Hepatocyte (in vitro differentiated cells): ENCODE results near the gene ZNF438. TPM values are rescaled to one million over a fixed set of nuclear protein-coding genes. Genes with fewer than 3 reads are reported as not detected.

Experiments used
- DNase-seq: peaks from one replicate; pipeline ENCODE4 v3.0.0-alpha.2; 2016; ENCODE audit warnings: low spot score
- H2AFZ ChIP-seq: fragments of 200-600 bp; sonication (generic); 2 replicates; pipeline ENCODE4 v1.6.0; 2016; ENCODE audit warnings: antibody characterized with exemption, mild to moderate bottlenecking
- H3K27ac ChIP-seq: fragments of 200-600 bp; sonication (generic); 2 replicates; pipeline ENCODE4 v1.5.1; 2016; ENCODE audit warnings: mild to moderate bottlenecking
- H3K27me3 ChIP-seq: fragments of 200-600 bp; sonication (generic); 2 replicates; pipeline ENCODE4 v1.6.1; 2016
- H3K36me3 ChIP-seq: fragments of 200-600 bp; sonication (generic); replicated peaks from 2 replicates; pipeline ENCODE4 v1.5.1; 2016; ENCODE audit warnings: low read depth; ENCODE audit not compliant: insufficient read depth
- H3K4me1 ChIP-seq: fragments of 200-600 bp; sonication (generic); 2 replicates; pipeline ENCODE4 v1.5.1; 2016; ENCODE audit warnings: mild to moderate bottlenecking, moderate library complexity; ENCODE audit not compliant: insufficient read depth
- H3K4me2 ChIP-seq: fragments of 200-600 bp; sonication (generic); 2 replicates; pipeline ENCODE4 v1.6.0; 2016
- H3K4me3 ChIP-seq: fragments of 200-600 bp; sonication (generic); 2 replicates; pipeline ENCODE4 v1.5.1; 2016; ENCODE audit warnings: mild to moderate bottlenecking
- H3K79me2 ChIP-seq: fragments of 200-600 bp; sonication (generic); 2 replicates; pipeline ENCODE4 v1.6.0; 2017; ENCODE audit warnings: mild to moderate bottlenecking
- H3K9me2 ChIP-seq: fragments of 200-600 bp; sonication (generic); replicated peaks from 2 replicates; pipeline ENCODE4 v1.6.0; 2017; ENCODE audit warnings: mild to moderate bottlenecking; ENCODE audit not compliant: insufficient read depth
- H3K9me3 ChIP-seq: fragments of 200-600 bp; sonication (generic); 2 replicates; pipeline ENCODE4 v1.5.1; 2016; ENCODE audit warnings: low read depth, mild to moderate bottlenecking
- H4K20me1 ChIP-seq: fragments of 200-600 bp; sonication (generic); 2 replicates; pipeline ENCODE4 v1.6.0; 2016; ENCODE audit warnings: mild to moderate bottlenecking; ENCODE audit not compliant: insufficient read depth, poor library complexity, severe bottlenecking
- CTCF ChIP-seq: fragments of 200-600 bp; sonication (generic); IDR thresholded peaks from 2 replicates; pipeline ENCODE4 v1.5.1; 2016; ENCODE audit warnings: antibody characterized with exemption, mild to moderate bottlenecking; ENCODE audit not compliant: poor library complexity
- EZH2 ChIP-seq: fragments of 200-600 bp; sonication (generic); IDR thresholded peaks from 2 replicates; pipeline ENCODE4 v1.6.1; 2016; ENCODE audit warnings: antibody characterized with exemption, mild to moderate bottlenecking, borderline replicate concordance
- EZH2phosphoT487 ChIP-seq: fragments of 200-600 bp; sonication (generic); IDR thresholded peaks from one replicate; pipeline ENCODE4 v1.6.1; 2018; ENCODE audit warnings: antibody characterized with exemption, mild to moderate bottlenecking, low read depth, moderate library complexity; ENCODE audit not compliant: unreplicated experiment, severe bottlenecking
- WGBS: methylation state at CpG from one replicate; pipeline ENCODE4 v1.1.6; 2016; ENCODE audit warnings: low lambda C conversion rate; ENCODE audit errors: missing lambda C conversion rate; 5-methylcytosine and 5-hydroxymethylcytosine counted together
- polyA plus RNA-seq: library from polyadenylated mRNA; unstranded; fragments of >200 nt; fragmentation: Nextera tagmentation; extraction: Ambion mirVana; gene quantifications from 2 replicates; pipeline ENCODE4 v1.2.1, GENCODE V29; 2016
- total RNA-seq: library from RNA; depleted of rRNA; stranded (reverse); fragments of >200 nt; gene quantifications from 2 replicates; pipeline ENCODE4 v1.2.3, GENCODE V29; 2014

Gene ZNF438
- total and polyA plus RNA-seq, 2 experiments from 2014 or later = 2.3 to 5.0 TPM

- no peaks in the 10 kb centered on the region for H3K9me3 ChIP-seq
- WGBS = 97% methylated on average over 1 of the region's 1 CpG
- TF ChIP-seq EZH2phosphoT487 = no peak
- no peak for TF ChIP-seq CTCF
- TF ChIP-seq EZH2 = no peak
- H4K20me1 ChIP-seq = no peaks in the 10 kb centered on the region
- H3K36me3 ChIP-seq = no peaks in the 10 kb centered on the region
- no peak overlapping the region for H3K4me3 ChIP-seq
- no peak for DNase-seq
- no peaks in the 10 kb centered on the region for H3K9me2 ChIP-seq
- no peaks in the 10 kb centered on the region for H3K4me1 ChIP-seq
- H3K27ac ChIP-seq = no peak overlapping the region
- no peaks in the 10 kb centered on the region for H3K27me3 ChIP-seq
- no peak overlapping the region for H3K4me2 ChIP-seq
- H2AFZ ChIP-seq = no peak overlapping the region
- no peaks in the 10 kb centered on the region for H3K79me2 ChIP-seq
These were observed 132.7 kb downstream of the ZNF438 start for GRCh38 chr10:30898964-30899363.

- H2AFZ ChIP-seq = no peak overlapping the region
- H3K9me2 ChIP-seq = no peaks in the 10 kb centered on the region
- H3K4me3 ChIP-seq = no peak overlapping the region
- H3K4me2 ChIP-seq = no peak overlapping the region
- H3K36me3 ChIP-seq = no peaks in the 10 kb centered on the region
- no peaks in the 10 kb centered on the region for H3K79me2 ChIP-seq
- TF ChIP-seq EZH2phosphoT487 (no peak), CTCF (no peak), EZH2 (no peak)
- no peak for DNase-seq
- H4K20me1 ChIP-seq = no peaks in the 10 kb centered on the region
- H3K27me3 ChIP-seq = no peaks in the 10 kb centered on the region
- no peaks in the 10 kb centered on the region for H3K9me3 ChIP-seq
- WGBS = 100% methylated on average over 1 of the region's 1 CpG
- H3K4me1 ChIP-seq = no peaks in the 10 kb centered on the region
- H3K27ac ChIP-seq = no peak overlapping the region
These were observed 134.1 kb downstream of the ZNF438 start for GRCh38 chr10:30897547-30897946.

GRCh38 chr10:30897048-30897447 lies 134.6 kb downstream of the ZNF438 start:
- DNase-seq = no peak
- Histone ChIP-seq H3K4me3 (no peak overlapping the region), H2AFZ (no peak overlapping the region), H3K9me2 (no peaks in the 10 kb centered on the region), H3K4me2 (no peak overlapping the region), H4K20me1 (no peaks in the 10 kb centered on the region), H3K9me3 (no peaks in the 10 kb centered on the region), H3K4me1 (no peaks in the 10 kb centered on the region), H3K79me2 (no peaks in the 10 kb centered on the region), H3K27me3 (no peaks in the 10 kb centered on the region), H3K27ac (no peak overlapping the region), H3K36me3 (no peaks in the 10 kb centered on the region)
- no peak for TF ChIP-seq EZH2

- Histone ChIP-seq H3K27me3 (no peaks in the 10 kb centered on the region), H3K4me2 (no peak overlapping the region), H3K4me1 (no peaks in the 10 kb centered on the region), H3K27ac (no peak overlapping the region), H3K4me3 (no peak overlapping the region), H3K36me3 (no peaks in the 10 kb centered on the region), H4K20me1 (no peaks in the 10 kb centered on the region), H3K79me2 (no peaks in the 10 kb centered on the region), H3K9me3 (no peaks in the 10 kb centered on the region), H3K9me2 (no peaks in the 10 kb centered on the region), H2AFZ (no peak overlapping the region)
- no peak for DNase-seq
- TF ChIP-seq CTCF = no peak
- no peak for TF ChIP-seq EZH2phosphoT487
- no peak for TF ChIP-seq EZH2
- 65% methylated on average over 5 of the region's 5 CpGs for WGBS
These were observed 137.4 kb downstream of the ZNF438 start for GRCh38 chr10:30894221-30894620.
